NCI-H2081 (cell line): ENCODE data around the gene GAB2.

Source experiments
- DNase-seq, 2 experiments: peaks; one replicate each; lab custom pipeline; 2025; lab: John Stamatoyannopoulos, UW

GAB2 gene

DNA sequence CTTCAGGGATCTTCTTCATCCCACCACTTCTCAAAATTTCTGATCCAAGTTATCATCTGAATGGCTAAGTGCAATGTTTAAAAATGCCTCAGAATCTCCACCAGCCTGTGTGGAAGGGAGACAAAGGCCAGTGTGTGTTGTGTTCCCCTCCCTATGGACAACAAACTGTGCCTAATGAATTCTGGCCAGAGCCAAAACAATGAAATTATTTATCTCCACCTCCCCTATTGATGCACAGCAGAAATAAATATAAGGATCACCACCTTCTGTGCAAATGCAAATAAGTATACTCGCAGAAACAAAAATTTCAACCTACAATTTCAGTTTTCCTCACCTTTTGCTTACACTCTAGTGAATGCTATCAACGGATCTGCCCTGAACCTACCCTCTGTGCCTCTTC, 75.8 kb downstream of the GAB2 start:
- DNase-seq, result no peak

DNA sequence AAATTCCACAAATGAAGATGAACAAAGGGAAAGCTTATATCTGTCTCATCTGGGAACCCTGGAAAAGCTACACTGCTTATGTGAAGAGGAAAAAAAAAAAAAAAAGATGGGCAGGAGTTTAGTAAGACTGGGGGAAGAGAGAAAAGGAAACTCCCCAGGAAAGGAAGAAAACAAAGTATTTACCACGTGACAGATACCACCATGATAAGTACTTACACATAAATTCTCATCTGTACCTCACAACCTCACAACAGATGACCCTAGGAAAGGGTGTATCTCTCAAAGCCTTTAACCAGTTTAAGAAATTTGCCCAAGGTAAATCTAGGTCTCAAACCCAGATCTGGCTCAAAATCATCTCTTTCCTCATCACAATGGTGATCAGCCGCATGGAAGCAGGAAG, 77.1 kb downstream of the GAB2 start:
- DNase-seq, result no peak

GRCh38 chr11:78339945-78340344, 77.7 kb downstream of the GAB2 start:
- no peak for DNase-seq

DNA sequence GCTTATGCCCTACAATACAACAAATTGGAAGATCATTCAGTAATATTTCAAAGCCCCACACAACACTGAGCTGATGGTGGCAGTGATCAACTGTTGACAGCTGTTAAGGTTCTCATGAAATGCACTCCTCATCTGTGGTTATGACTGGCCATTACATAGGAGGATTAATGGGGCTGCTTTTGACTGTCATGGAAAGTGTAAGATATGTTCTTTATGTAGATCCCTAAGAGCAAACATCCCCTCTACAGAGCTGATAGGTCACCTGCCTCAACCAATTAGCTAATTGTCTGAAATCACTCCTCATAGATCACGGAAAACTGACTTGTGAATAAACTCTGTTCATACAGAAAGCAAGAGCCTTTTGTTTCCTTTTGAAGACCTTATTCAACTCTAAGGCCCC, 78.1 kb downstream of the GAB2 start:
- peak; percentile 90 to 98 for DNase-seq

GRCh38 chr11:78338702-78339101, 78.9 kb downstream of the GAB2 start:
- no peak for DNase-seq

- DNase-seq, result peak in 1 of 2 experiments; percentile 73
These were observed 79.5 kb downstream of the GAB2 start for GRCh38 chr11:78338138-78338537.

GRCh38 chr11:78337554-78337924, 80.1 kb downstream of the GAB2 start:
- no peak for DNase-seq

DNA sequence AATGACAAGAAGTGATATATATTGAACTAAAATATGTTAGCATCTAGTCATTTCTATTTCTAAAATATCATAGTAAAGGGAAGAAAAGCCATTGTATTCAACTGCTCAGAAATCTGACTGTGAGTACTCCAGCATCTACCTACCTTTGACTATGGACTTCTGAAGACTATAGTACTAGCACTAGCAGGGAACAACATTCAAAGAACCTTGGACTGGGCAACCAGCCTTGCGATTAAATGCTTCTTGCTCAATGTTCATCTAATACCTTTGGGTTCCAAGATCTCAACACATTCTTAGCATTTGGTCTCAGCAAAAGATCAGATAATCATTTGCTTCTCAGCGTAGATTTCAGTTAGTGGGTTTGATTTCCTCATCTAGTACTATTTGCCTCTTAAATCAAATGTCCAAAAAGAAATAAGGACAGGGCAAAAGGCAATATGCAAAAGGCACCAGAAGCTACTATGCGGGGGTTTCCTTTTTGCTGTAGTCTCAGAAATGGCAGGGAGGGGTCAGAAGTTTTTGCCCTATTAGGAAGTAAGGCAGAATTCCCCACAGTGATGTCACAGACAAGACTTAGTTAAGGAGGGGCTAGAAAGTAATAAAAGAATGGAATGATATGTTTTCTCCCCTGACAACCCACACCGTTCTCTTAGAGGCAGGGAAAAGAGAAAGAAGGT, 80.6 kb downstream of the GAB2 start:
- DNase-seq, result no peak

- no peak for DNase-seq
These were observed 83.5 kb downstream of the GAB2 start for GRCh38 chr11:78334109-78334508.

DNA sequence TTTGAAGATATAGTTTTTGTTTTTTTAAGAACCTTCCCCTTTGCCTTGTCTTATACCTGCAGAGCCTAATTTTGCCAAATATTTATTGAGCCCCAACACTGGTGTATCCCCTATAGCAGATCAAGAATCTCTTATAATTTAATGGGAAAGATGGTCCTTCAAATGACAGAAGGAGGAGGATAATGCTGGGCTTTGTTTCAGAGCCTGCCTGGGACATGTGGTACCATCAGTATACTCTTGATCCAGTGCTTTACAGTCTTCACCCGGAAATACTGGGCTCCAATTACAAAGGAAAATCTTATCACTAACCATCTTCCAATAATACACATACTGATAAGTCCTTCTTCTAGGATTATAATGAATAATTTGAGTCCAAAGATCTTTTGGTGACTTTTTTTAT, 84.7 kb downstream of the GAB2 start:
- no peak for DNase-seq

- DNase-seq, result no peak
These were observed 85.3 kb downstream of the GAB2 start for GRCh38 chr11:78332174-78332866.

DNA sequence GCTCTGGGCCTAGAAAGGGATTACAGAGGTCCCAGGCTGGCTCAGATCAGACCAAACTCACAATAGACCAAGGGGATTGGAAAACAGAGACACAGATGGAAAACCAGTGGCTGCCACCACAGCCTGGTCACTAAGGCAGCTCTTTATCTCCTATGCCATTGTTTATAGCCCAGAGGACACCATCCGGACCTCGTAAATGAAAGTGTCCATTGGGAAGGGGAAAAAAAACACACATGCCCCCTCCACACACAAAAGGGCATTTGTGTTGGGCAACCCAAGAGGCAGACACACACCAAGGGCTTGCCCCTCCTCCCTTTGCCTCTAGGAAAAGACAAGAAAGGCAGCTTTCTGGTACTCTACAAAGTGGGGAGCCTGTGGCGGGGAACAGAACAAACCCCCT, 85.9 kb downstream of the GAB2 start:
- DNase-seq, result no peak

DNA sequence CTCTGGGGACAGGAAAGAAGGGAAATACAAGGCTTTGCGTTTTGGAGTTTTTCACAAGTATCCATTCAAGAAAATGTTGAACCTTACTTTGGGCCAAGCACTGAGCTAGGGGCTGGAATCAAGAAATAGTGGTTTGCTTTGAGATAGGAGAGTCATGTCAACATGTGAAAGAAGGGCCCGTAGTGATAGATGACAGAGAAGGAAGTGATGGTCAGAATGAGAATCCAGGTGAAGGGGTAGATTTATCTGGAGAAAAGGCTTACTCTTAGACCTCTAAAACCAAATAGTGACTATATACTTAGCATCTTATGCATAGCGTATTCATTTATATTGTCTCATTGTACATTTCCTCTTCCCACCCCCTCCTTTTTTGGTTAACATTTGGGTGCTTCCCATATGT, 87.3 kb downstream of the GAB2 start:
- no peak for DNase-seq

GRCh38 chr11:78327945-78328344, 89.7 kb downstream of the GAB2 start:
- no peak for DNase-seq

- no peak for DNase-seq
These were observed 92.3 kb downstream of the GAB2 start for GRCh38 chr11:78325274-78325781.

DNA sequence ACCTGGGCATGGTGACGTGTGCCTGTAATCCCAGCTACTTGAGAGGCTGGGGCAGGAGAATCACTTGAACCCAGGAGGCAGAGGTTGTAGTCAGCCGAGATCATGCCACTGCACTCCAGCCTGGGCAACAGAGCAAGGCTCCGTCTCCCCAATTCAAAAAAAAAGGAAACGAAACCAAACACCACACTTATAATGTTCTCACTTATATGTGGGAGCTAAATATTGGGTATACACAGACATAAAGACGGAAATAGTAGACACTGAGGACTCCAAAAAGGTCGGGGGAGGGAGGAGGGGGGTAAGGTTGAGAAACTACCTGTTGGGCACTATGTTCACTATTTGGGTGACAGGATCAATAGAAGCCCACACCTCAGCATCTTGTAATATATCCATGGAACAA, 94.3 kb downstream of the GAB2 start:
- DNase-seq, result no peak

- DNase-seq, result no peak
These were observed 98.1 kb downstream of the GAB2 start for GRCh38 chr11:78319453-78319955.

GRCh38 chr11:78318321-78319114, 99.1 kb downstream of the GAB2 start:
- DNase-seq, result peak in 1 of 2 experiments; percentile 29

DNA sequence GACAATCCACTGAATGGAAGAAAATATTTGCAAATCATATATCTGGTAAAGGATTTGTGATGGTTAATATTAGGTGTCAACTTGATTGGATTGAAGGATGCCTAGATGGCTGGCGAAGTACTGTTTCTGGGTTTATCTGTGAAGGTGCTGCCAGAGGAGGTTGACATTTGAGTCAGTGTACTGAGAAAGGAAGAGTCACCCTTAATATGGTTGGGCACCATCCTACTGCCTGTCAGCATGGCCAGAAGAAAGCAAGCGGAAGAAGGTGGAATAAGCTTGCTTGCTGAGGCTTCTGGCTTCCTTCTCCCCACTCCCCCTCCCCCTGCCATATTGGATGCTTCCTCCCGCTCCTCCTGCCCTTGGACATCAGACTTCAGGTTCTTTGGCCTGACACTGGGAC, 101.9 kb downstream of the GAB2 start:
- DNase-seq, result no peak

DNA sequence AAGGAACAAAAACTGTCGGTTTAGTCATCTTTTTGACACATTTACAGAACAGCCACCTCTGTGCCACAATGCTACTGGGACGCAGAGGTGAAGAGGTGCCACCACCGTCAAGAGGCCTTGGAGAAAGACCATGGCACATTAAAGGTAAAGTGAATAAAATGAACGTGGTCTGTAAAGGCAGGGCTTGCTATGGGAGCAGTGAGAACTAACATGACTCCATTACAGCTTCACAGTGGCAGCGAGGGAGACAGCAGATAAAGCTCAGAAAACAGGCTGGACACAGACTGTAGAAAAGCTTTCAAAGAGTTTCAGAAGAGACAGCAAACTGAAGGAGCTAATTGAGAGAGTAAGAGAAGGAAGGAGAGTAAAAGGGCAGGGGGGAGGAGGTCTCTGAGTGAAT, 102.9 kb downstream of the GAB2 start:
- no peak for DNase-seq

- no peak for DNase-seq
These were observed 103.7 kb downstream of the GAB2 start for GRCh38 chr11:78313898-78314297.

GRCh38 chr11:78313181-78313795, 104.3 kb downstream of the GAB2 start:
- peak; percentile 39 to 83 for DNase-seq
